ENCODE results near the gene IGF2R.

Gene IGF2R

GRCh38 chr6:159973951-159974350 lies 5.1 kb downstream of the IGF2R start:
- DNase-seq (ENCODE audit: low read depth in 2 of 2) = no peak

- DNase-seq (ENCODE audit: low read depth in 2 of 2) = no peak
Measured at GRCh38 chr6:159974932-159975331, 6.0 kb downstream of the IGF2R start.

GRCh38 chr6:159976686-159977254 lies 7.9 kb downstream of the IGF2R start:
- no peak for DNase-seq (ENCODE audit: low read depth in 2 of 2)

- DNase-seq (ENCODE audit: low read depth in 2 of 2) = no peak
Measured at GRCh38 chr6:159977255-159977903, 8.5 kb downstream of the IGF2R start.

GRCh38 chr6:159977904-159978268 lies 9.0 kb downstream of the IGF2R start:
- DNase-seq (ENCODE audit: low read depth in 2 of 2) = no peak

GRCh38 chr6:159978291-159979135 lies 9.6 kb downstream of the IGF2R start:
- no peak for DNase-seq (ENCODE audit: low read depth in 2 of 2)

- no peak for DNase-seq (ENCODE audit: low read depth in 2 of 2)
Measured at GRCh38 chr6:159979136-159979874, 10.4 kb downstream of the IGF2R start.

- no peak for DNase-seq (ENCODE audit: low read depth in 2 of 2)
Measured at GRCh38 chr6:159980474-159980873, 11.6 kb downstream of the IGF2R start.

- no peak for DNase-seq (ENCODE audit: low read depth in 2 of 2)
Measured at GRCh38 chr6:159981071-159981402, 12.2 kb downstream of the IGF2R start.

- DNase-seq (ENCODE audit: low read depth in 2 of 2) = no peak
Measured at GRCh38 chr6:159981403-159982245, 12.7 kb downstream of the IGF2R start.

- DNase-seq (ENCODE audit: low read depth in 2 of 2) = no peak
Measured at GRCh38 chr6:159982731-159983506, 14.0 kb downstream of the IGF2R start.

GRCh38 chr6:159983641-159984080 lies 14.8 kb downstream of the IGF2R start:
- DNase-seq (ENCODE audit: low read depth in 2 of 2) = no peak

GRCh38 chr6:159984268-159984786 lies 15.4 kb downstream of the IGF2R start:
- DNase-seq (ENCODE audit: low read depth in 2 of 2) = no peak

- DNase-seq (ENCODE audit: low read depth in 2 of 2) = no peak
Measured at GRCh38 chr6:159985296-159985945, 16.5 kb downstream of the IGF2R start.

GRCh38 chr6:159988983-159989454 lies 20.1 kb downstream of the IGF2R start:
- DNase-seq (ENCODE audit: low read depth in 2 of 2) = no peak

GRCh38 chr6:159989492-159990480 lies 20.9 kb downstream of the IGF2R start:
- DNase-seq (ENCODE audit: low read depth in 2 of 2) = no peak

- DNase-seq (ENCODE audit: low read depth in 2 of 2) = no peak
Measured at GRCh38 chr6:159992366-159992765, 23.5 kb downstream of the IGF2R start.

GRCh38 chr6:159995405-159995804 lies 26.5 kb downstream of the IGF2R start:
- no peak for DNase-seq (ENCODE audit: low read depth in 2 of 2)

Measured in stimulated activated CD4-positive, alpha-beta T cell treated with anti-CD3 and anti-CD28 coated beads, Interleukin-1b, Interleukin-23, amount 100 ng/mL, for 1 hour (primary cell).